NOMO-1 treated with dmso at 0.1 percent for 144 hours (cell line): ENCODE measurements around the gene CHI3L1.
A peak's percentile ranks its signal among the peaks of the same experiment; 100 is the strongest.
"Not testable (repeated sequence)": the region's sequence is repeated elsewhere in the genome, so short reads cannot be mapped to it uniquely, and the experiment has no call there.

Source experiments
- DNase-seq: peaks from one replicate; lab custom pipeline; 2025; ENCODE audit not compliant: unreplicated experiment; lab: John Stamatoyannopoulos, UW

CHI3L1 gene

GRCh38 chr1:203186446-203187303 is at the start of gene CHI3L1:
Gene CHI3L1, minus strand, starts transcription at chr1:203186704. Its CDS starts 81 bp downstream, at chr1:203186623.
- peak; percentile 56 for DNase-seq

- DNase-seq, result not testable (repeated sequence)
Observed at GRCh38 chr1:203234901-203235300, 48.4 kb upstream of the CHI3L1 start.

- no peak for DNase-seq
Observed at GRCh38 chr1:203229471-203230135, 43.1 kb upstream of the CHI3L1 start, which contains the start of gene CHIT1. Gene CHIT1, minus strand, starts transcription at chr1:203229673. Its CDS starts 37 bp downstream, at chr1:203229636.

GRCh38 chr1:203228670-203229069 is 42.2 kb upstream of the CHI3L1 start:
- DNase-seq, result no peak

- DNase-seq, result no peak
Observed at GRCh38 chr1:203227371-203228083, 41.0 kb upstream of the CHI3L1 start.

- no peak for DNase-seq
Observed at GRCh38 chr1:203225071-203225470, 38.6 kb upstream of the CHI3L1 start.

- no peak for DNase-seq
Observed at GRCh38 chr1:203223012-203223775, 36.7 kb upstream of the CHI3L1 start.

GRCh38 chr1:203219934-203220333 is 33.4 kb upstream of the CHI3L1 start:
- no peak for DNase-seq

GRCh38 chr1:203219171-203219570 is 32.7 kb upstream of the CHI3L1 start:
- DNase-seq, result no peak

GRCh38 chr1:203217668-203218067 is 31.2 kb upstream of the CHI3L1 start:
- no peak for DNase-seq

GRCh38 chr1:203217139-203217655 is 30.7 kb upstream of the CHI3L1 start:
- no peak for DNase-seq

- DNase-seq, result peak; percentile 32
Observed at GRCh38 chr1:203216274-203217138, 30.0 kb upstream of the CHI3L1 start.

- DNase-seq, result no peak
Observed at GRCh38 chr1:203215573-203215972, 29.1 kb upstream of the CHI3L1 start.

GRCh38 chr1:203214871-203215270 is 28.4 kb upstream of the CHI3L1 start:
- peak; percentile 45 for DNase-seq

GRCh38 chr1:203213126-203213525 is 26.6 kb upstream of the CHI3L1 start:
- no peak for DNase-seq

- no peak for DNase-seq
Observed at GRCh38 chr1:203211812-203212211, 25.3 kb upstream of the CHI3L1 start.

GRCh38 chr1:203210988-203211387 is 24.5 kb upstream of the CHI3L1 start:
- no peak for DNase-seq

GRCh38 chr1:203210350-203210749 is 23.8 kb upstream of the CHI3L1 start:
- DNase-seq, result no peak

- no peak for DNase-seq
Observed at GRCh38 chr1:203208181-203208580, 21.7 kb upstream of the CHI3L1 start.

GRCh38 chr1:203207751-203208150 is 21.2 kb upstream of the CHI3L1 start:
- no peak for DNase-seq
